ENCODE measurements around the gene RIPOR2.
"Not testable (repeated sequence)": the region's sequence is repeated elsewhere in the genome, so short reads cannot be mapped to it uniquely, and the experiment has no call there.

The RIPOR2 gene

GRCh38 chr6:24901698-24902328 lies 33.9 kb downstream of the RIPOR2 start:
- DNase-seq, result no peak

- no peak for DNase-seq
Measured at GRCh38 chr6:24900917-24901697, 34.7 kb downstream of the RIPOR2 start.

GRCh38 chr6:24899997-24900325 lies 35.8 kb downstream of the RIPOR2 start:
- DNase-seq, result no peak

- DNase-seq, result no peak
Measured at GRCh38 chr6:24899136-24899996, 36.4 kb downstream of the RIPOR2 start.

- no peak for DNase-seq
Measured at GRCh38 chr6:24898676-24899075, 37.1 kb downstream of the RIPOR2 start.

GRCh38 chr6:24897186-24897585 lies 38.6 kb downstream of the RIPOR2 start:
- no peak for DNase-seq

- DNase-seq, result no peak
Measured at GRCh38 chr6:24893342-24893850, 42.4 kb downstream of the RIPOR2 start.

GRCh38 chr6:24891004-24891403 lies 44.8 kb downstream of the RIPOR2 start:
- DNase-seq, result no peak

- DNase-seq, result no peak
Measured at GRCh38 chr6:24890471-24890870, 45.3 kb downstream of the RIPOR2 start.

GRCh38 chr6:24888715-24889370 lies 46.9 kb downstream of the RIPOR2 start:
- no peak for DNase-seq

GRCh38 chr6:24887545-24888140 lies 48.1 kb downstream of the RIPOR2 start:
- DNase-seq, result no peak

- peak; percentile 65 for DNase-seq
Measured at GRCh38 chr6:24883618-24884017, 52.1 kb downstream of the RIPOR2 start.

GRCh38 chr6:24882835-24883555 lies 52.8 kb downstream of the RIPOR2 start:
- no peak for DNase-seq

- peak; percentile 11 for DNase-seq
Measured at GRCh38 chr6:24882295-24882694, 53.5 kb downstream of the RIPOR2 start.

GRCh38 chr6:24881376-24881775 lies 54.4 kb downstream of the RIPOR2 start:
- no peak for DNase-seq

GRCh38 chr6:24880451-24880850 lies 55.3 kb downstream of the RIPOR2 start:
- no peak for DNase-seq

- no peak for DNase-seq
Measured at GRCh38 chr6:24879351-24879750, 56.4 kb downstream of the RIPOR2 start.

GRCh38 chr6:24877747-24878146 lies 58.0 kb downstream of the RIPOR2 start:
- not testable (repeated sequence) for DNase-seq

GRCh38 chr6:24876499-24877465 lies 59.0 kb downstream of the RIPOR2 start:
- DNase-seq, result no peak

GRCh38 chr6:24875534-24875901 lies 60.2 kb downstream of the RIPOR2 start:
- no peak for DNase-seq

Measured in HCEC 1CT (cell line).